ENCODE measurements around the gene IQSEC2.

GRCh38 chrX:53281963-53282695, 745 bp upstream of the IQSEC2 start:
- TF ChIP-seq CTCF (IDR thresholded peaks at IDR 0.05; ENCODE audit: poor library complexity), result no peak
- TF ChIP-seq EZH2 (IDR thresholded peaks at IDR 0.05; ENCODE audit: borderline replicate concordance), result no peak
- no peak for TF ChIP-seq EZH2phosphoT487 (IDR thresholded peaks at IDR 0.05; ENCODE audit: low read depth, severe bottlenecking, unreplicated experiment)

Measured in hepatocyte (in vitro differentiated cells).